ENCODE measurements around the gene ZNFX1.

GRCh38 chr20:49323622-49324238, 45.9 kb upstream of the ZNFX1 start:
- peak; percentile 49 to 56 for TF ChIP-seq CTCF (conservative IDR thresholded peaks at IDR 0.05 in 1 of 2, IDR thresholded peaks at IDR 0.05 in 1 of 2; ENCODE audit: low read depth in 1 of 2, low read length in 2 of 2)
- no peak for TF ChIP-seq EZH2 (IDR thresholded peaks at IDR 0.05; ENCODE audit: low read length, missing control alignments)
